Medulla oblongata (tissue), 1 donor: ENCODE measurements around the gene CHD2.
A peak's percentile ranks its signal among the peaks of the same experiment; 100 is the strongest.

Source experiments
- DNase-seq: peaks from one replicate; pipeline ENCODE4 v3.0.0-alpha.2; 2015; ENCODE audit errors: extremely low spot score

Gene CHD2

GRCh38 chr15:92885224-92886041, 14.7 kb upstream of the CHD2 start:
- no peak for DNase-seq

GRCh38 chr15:92886042-92886537, 14.0 kb upstream of the CHD2 start:
- no peak for DNase-seq

GRCh38 chr15:92886815-92887214, 13.3 kb upstream of the CHD2 start:
- DNase-seq, result no peak

GRCh38 chr15:92887869-92888268, 12.3 kb upstream of the CHD2 start:
- no peak for DNase-seq

GRCh38 chr15:92889390-92890107, 10.6 kb upstream of the CHD2 start:
- DNase-seq, result no peak

- DNase-seq, result no peak
Measured at GRCh38 chr15:92891533-92892200, 8.5 kb upstream of the CHD2 start.

GRCh38 chr15:92892201-92892555, 7.9 kb upstream of the CHD2 start:
- no peak for DNase-seq

GRCh38 chr15:92893200-92893599, 6.9 kb upstream of the CHD2 start:
- no peak for DNase-seq

GRCh38 chr15:92896561-92896960, 3.6 kb upstream of the CHD2 start:
- DNase-seq, result no peak

GRCh38 chr15:92897620-92898019, 2.5 kb upstream of the CHD2 start:
- no peak for DNase-seq

GRCh38 chr15:92898988-92899582, 1.0 kb upstream of the CHD2 start:
- no peak for DNase-seq

GRCh38 chr15:92899601-92899947, 550 bp upstream of the CHD2 start:
- DNase-seq, result no peak

- DNase-seq, result peak; percentile 49
Measured at GRCh38 chr15:92900731-92901071, 577 bp downstream of the CHD2 start.

GRCh38 chr15:92901072-92901761, 1.1 kb downstream of the CHD2 start:
- DNase-seq, result peak; percentile 50

- DNase-seq, result no peak
Measured at GRCh38 chr15:92901995-92902394, 1.9 kb downstream of the CHD2 start.

GRCh38 chr15:92902737-92903593, 2.8 kb downstream of the CHD2 start:
- no peak for DNase-seq

GRCh38 chr15:92903631-92903965, 3.5 kb downstream of the CHD2 start:
- DNase-seq, result no peak

GRCh38 chr15:92903966-92904721, 4.0 kb downstream of the CHD2 start:
- peak; percentile 99 for DNase-seq

- peak; percentile 61 for DNase-seq
Measured at GRCh38 chr15:92904722-92905571, 4.8 kb downstream of the CHD2 start.
